Bone marrow (tissue), 2 donors: ENCODE results near the gene INO80E.
"Not testable (repeated sequence)": the region's sequence is repeated elsewhere in the genome, so short reads cannot be mapped to it uniquely, and the experiment has no call there.

Experiments used
- DNase-seq, 2 donors: peaks; one replicate each; lab custom pipeline; 2025; lab: John Stamatoyannopoulos, UW

INO80E gene

GRCh38 chr16:30009990-30010843, 14.2 kb downstream of the INO80E start:
- no peak for DNase-seq

- DNase-seq = no peak
Measured at GRCh38 chr16:30010844-30011713, 15.0 kb downstream of the INO80E start, which contains the start of gene DOC2A. TSS of gene DOC2A (minus strand) at chr16:30011027. CDS start at chr16:30010222, 805 bp downstream.

- no peak for DNase-seq
Measured at GRCh38 chr16:30011714-30012504, 15.9 kb downstream of the INO80E start.

GRCh38 chr16:30012598-30012997, 16.6 kb downstream of the INO80E start:
- DNase-seq = not testable (repeated sequence)

GRCh38 chr16:30015450-30015849, 19.4 kb downstream of the INO80E start:
- not testable (repeated sequence) for DNase-seq

- DNase-seq = no peak
Measured at GRCh38 chr16:30016555-30017276, 20.7 kb downstream of the INO80E start.

GRCh38 chr16:30017277-30017656, 21.2 kb downstream of the INO80E start:
- DNase-seq = no peak

GRCh38 chr16:30017937-30018336, 21.9 kb downstream of the INO80E start:
- not testable (repeated sequence) for DNase-seq

- no peak for DNase-seq
Measured at GRCh38 chr16:30018731-30019158, 22.7 kb downstream of the INO80E start.

GRCh38 chr16:30022887-30023286, 26.8 kb downstream of the INO80E start, which contains the start of gene C16orf92:
TSS of gene C16orf92 (plus strand) at chr16:30023198. CDS start at chr16:30023341, 143 bp downstream.
- no peak for DNase-seq

GRCh38 chr16:30023586-30023985, 27.5 kb downstream of the INO80E start:
- DNase-seq = no peak

- no peak for DNase-seq
Measured at GRCh38 chr16:30024451-30024850, 28.4 kb downstream of the INO80E start.

GRCh38 chr16:30025156-30025555, 29.1 kb downstream of the INO80E start:
- no peak for DNase-seq

GRCh38 chr16:30025574-30025973, 29.5 kb downstream of the INO80E start:
- no peak for DNase-seq

GRCh38 chr16:30026449-30026848, 30.4 kb downstream of the INO80E start:
- DNase-seq = no peak

GRCh38 chr16:30027588-30028437, 31.8 kb downstream of the INO80E start:
- DNase-seq = no peak

- no peak for DNase-seq
Measured at GRCh38 chr16:30028438-30029076, 32.5 kb downstream of the INO80E start.

- DNase-seq = no peak
Measured at GRCh38 chr16:30030011-30030685, 34.1 kb downstream of the INO80E start.

- DNase-seq = no peak
Measured at GRCh38 chr16:30030841-30031413, 34.9 kb downstream of the INO80E start, which contains the start of gene TLCD3B. TSS of gene TLCD3B (minus strand) at chr16:30031271. CDS start at chr16:30030527, 744 bp downstream.
